Lower leg skin (tissue), 4 donors: Measurements from ENCODE around the gene PAQR8. TPM values are rescaled to one million over a fixed set of nuclear protein-coding genes. Genes with fewer than 3 reads are reported as not detected.
"Not testable (repeated sequence)": the region's sequence is repeated elsewhere in the genome, so short reads cannot be mapped to it uniquely, and the experiment has no call there.

ENCODE experiments used
- DNase-seq, 2 donors: peaks; one replicate each; pipeline ENCODE4 v3.0.0-alpha.2; 2019; ENCODE audit warnings: low spot score in 2 of 2
- H3K4me3 ChIP-seq: fragments of 200-600 bp; sonication (generic); 2 replicates; pipeline ENCODE4 v1.5.1; 2017; ENCODE audit warnings: mild to moderate bottlenecking, low read depth; ENCODE audit not compliant: poor library complexity, severe bottlenecking
- CTCF ChIP-seq, 3 donors: fragments of 450-650 bp; IDR thresholded peaks; one replicate each; pipeline ENCODE4 v1.5.1; 2016; ENCODE audit warnings: antibody characterized with exemption in 3 of 3, mild to moderate bottlenecking in 3 of 3, moderate library complexity in 2 of 3
- POLR2A ChIP-seq, 2 donors: fragments of 450-650 bp; IDR thresholded peaks; one replicate each; pipeline ENCODE4 v1.6.1; 2016 to 2017; ENCODE audit warnings: antibody characterized with exemption in 2 of 2, mild to moderate bottlenecking in 1 of 2, moderate library complexity in 1 of 2
- WGBS, 2 donors: methylation state at CpG; one replicate each; pipeline ENCODE4 v1.1.5; 2018; 5-methylcytosine and 5-hydroxymethylcytosine counted together
- intact Hi-C: fragments of 100-400 bp; cut with DNase I; formaldehyde crosslinking; loops from one replicate; pipeline ENCODE4 v1.15.0; 2023; ENCODE audit warnings: low total_unique reads
- total RNA-seq, 4 donors: library from RNA; depleted of rRNA; stranded (reverse); fragments of >200 nt; gene quantifications; one replicate each; pipeline ENCODE4 v1.1.0, GENCODE V29; 2016

Gene PAQR8
- total RNA-seq, 4 donors from 2014 or later = 1.6 to 4.3 (median 2.1) TPM

- TF ChIP-seq POLR2A (IDR thresholded peaks at IDR 0.05) (no peak), CTCF (IDR thresholded peaks at IDR 0.05) (no peak)
- no peak for DNase-seq
- no peak overlapping the region for H3K4me3 ChIP-seq
- intact Hi-C loops = no loop called here
- 82 to 93% methylated on average over 2 of the region's 2 CpGs for WGBS, 2 donors
Measured at GRCh38 chr6:52424513-52424912, 62.6 kb downstream of the PAQR8 start.

GRCh38 chr6:52426667-52427066, 64.7 kb downstream of the PAQR8 start:
- TF ChIP-seq CTCF (IDR thresholded peaks at IDR 0.05) (no peak), POLR2A (IDR thresholded peaks at IDR 0.05) (no peak)
- no peak for DNase-seq
- intact Hi-C loops = no loop called here
- H3K4me3 ChIP-seq = no peak overlapping the region

GRCh38 chr6:52433294-52433693, 71.3 kb downstream of the PAQR8 start:
- intact Hi-C loops = loop anchor here (10.0 kb wide), 1 partner anchor 52 kb away; no protein-coding TSS in a partner anchor
- DNase-seq, H3K4me3 ChIP-seq: not testable (repeated sequence)
- WGBS, 2 donors = 85 to 88% methylated on average over 3 to 4 of the region's 4 CpGs

GRCh38 chr6:52435345-52435744, 73.4 kb downstream of the PAQR8 start:
- WGBS, 2 donors = 76 to 90% methylated on average over 1 of the region's 1 CpG
- TF ChIP-seq CTCF (IDR thresholded peaks at IDR 0.05) (no peak), POLR2A (IDR thresholded peaks at IDR 0.05) (no peak)
- no peak for DNase-seq
- no peak overlapping the region for H3K4me3 ChIP-seq
- intact Hi-C loops = loop anchor here (10.0 kb wide), 1 partner anchor 49 kb away; no protein-coding TSS in a partner anchor

- WGBS, 2 donors = 85 to 89% methylated on average over 2 of the region's 2 CpGs
- no peak overlapping the region for H3K4me3 ChIP-seq
- intact Hi-C loops = loop anchor here (10.0 kb wide), 1 partner anchor 46 kb away; no protein-coding TSS in a partner anchor
- TF ChIP-seq POLR2A (IDR thresholded peaks at IDR 0.05) (no peak), CTCF (IDR thresholded peaks at IDR 0.05) (no peak)
- DNase-seq = no peak
Measured at GRCh38 chr6:52438926-52439325, 77.0 kb downstream of the PAQR8 start.

- TF ChIP-seq POLR2A (IDR thresholded peaks at IDR 0.05) (no peak), CTCF (IDR thresholded peaks at IDR 0.05) (no peak)
- intact Hi-C loops = no loop called here
- WGBS, 2 donors = 85 to 88% methylated on average over 2 of the region's 2 CpGs
- no peak for DNase-seq
- no peak overlapping the region for H3K4me3 ChIP-seq
Measured at GRCh38 chr6:52454556-52454955, 92.6 kb downstream of the PAQR8 start.
